NOMO-1 treated with dmso at 0.1 percent for 144 hours (cell line): ENCODE data around the gene IZUMO1.

Source experiments
- DNase-seq: peaks from one replicate; lab custom pipeline; 2025; ENCODE audit not compliant: unreplicated experiment; lab: John Stamatoyannopoulos, UW

IZUMO1 gene

DNA sequence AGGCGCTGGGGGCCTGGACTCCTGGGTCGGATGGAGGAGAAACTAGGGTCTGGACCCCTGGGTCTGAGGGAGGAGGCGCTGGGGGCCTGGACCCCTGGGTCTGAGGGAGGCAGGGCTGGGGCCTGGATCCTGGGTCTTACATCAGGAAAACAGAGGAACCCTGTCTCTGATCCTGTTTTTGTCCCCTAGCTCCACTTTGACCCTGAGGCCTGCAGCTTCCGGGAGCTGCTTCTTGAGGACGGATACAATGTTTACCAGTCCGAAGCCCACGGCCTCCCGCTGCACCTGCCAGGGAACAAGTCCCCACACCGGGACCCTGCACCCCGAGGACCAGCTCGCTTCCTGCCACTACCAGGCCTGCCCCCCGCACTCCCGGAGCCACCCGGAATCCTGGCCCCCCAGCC lies 11.0 kb upstream of the IZUMO1 start:
- DNase-seq = no peak

DNA sequence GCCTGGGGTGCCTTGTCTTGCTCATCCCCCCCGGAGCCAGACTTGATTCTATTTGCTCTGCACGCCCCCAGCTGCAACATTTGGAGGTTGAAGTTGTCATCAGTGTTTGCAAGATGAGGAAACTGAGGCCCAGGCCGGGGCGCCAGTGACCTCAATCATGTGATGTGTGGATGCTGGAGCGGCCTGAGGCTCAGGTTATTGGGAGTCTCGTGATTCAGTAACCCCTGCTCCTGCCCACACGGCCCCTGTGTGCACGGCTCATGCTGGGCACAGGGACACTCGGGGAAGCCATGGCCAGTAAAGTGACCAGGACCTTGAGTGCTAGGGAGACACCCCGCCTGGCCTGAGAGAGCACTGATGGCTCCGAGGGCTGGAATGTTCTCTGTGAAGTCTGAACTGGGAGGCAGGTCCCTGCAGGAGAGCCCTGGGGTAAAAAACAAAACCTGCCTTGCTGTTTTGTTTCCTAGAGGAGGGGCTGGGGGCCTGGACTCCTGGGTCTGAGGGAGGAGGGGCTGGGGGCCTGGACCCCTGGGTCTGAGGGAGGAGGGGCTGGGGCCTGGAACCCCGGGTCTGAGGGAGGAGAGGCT lies 10.5 kb upstream of the IZUMO1 start:
- no peak for DNase-seq

DNA sequence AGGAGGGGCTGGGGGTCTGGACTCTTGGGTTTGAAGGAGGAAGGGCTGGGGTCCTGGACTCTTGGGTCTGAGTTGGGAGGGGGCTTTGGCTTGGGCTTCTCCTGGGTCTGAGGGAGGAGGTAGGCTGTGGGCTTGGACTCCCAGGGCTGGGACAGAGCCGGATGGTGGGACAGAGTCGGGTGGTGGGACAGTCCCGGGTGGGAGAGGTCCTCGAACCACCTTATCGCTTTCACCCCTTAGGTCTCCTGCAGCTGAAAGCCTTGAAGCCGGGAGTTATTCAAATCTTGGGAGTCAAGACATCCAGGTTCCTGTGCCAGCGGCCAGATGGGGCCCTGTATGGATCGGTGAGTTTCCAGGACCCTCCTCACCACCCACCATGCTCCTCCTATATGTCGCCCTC lies 10.0 kb upstream of the IZUMO1 start:
- DNase-seq = no peak

DNA sequence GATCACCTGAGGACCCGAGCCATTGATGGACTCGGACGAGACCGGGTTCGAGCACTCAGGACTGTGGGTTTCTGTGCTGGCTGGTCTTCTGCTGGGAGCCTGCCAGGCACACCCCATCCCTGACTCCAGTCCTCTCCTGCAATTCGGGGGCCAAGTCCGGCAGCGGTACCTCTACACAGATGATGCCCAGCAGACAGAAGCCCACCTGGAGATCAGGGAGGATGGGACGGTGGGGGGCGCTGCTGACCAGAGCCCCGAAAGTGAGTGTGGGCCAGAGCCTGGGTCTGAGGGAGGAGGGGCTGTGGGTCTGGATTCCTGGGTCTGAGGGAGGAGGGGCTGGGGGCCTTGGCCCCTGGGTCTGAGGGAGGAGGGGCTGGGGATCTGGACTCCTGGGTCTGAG lies 9.5 kb upstream of the IZUMO1 start:
- DNase-seq = no peak

DNA sequence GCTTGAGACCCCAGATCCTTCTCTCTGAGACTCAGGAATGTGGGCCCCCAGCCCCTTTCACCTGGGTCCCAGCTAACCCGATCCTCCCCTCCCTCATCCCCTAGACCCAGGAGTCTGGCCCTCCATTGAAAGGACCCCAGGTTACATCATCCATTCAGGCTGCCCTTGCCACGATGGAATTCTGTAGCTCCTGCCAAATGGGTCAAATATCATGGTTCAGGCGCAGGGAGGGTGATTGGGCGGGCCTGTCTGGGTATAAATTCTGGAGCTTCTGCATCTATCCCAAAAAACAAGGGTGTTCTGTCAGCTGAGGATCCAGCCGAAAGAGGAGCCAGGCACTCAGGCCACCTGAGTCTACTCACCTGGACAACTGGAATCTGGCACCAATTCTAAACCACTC lies 9.1 kb upstream of the IZUMO1 start:
- no peak for DNase-seq

DNA sequence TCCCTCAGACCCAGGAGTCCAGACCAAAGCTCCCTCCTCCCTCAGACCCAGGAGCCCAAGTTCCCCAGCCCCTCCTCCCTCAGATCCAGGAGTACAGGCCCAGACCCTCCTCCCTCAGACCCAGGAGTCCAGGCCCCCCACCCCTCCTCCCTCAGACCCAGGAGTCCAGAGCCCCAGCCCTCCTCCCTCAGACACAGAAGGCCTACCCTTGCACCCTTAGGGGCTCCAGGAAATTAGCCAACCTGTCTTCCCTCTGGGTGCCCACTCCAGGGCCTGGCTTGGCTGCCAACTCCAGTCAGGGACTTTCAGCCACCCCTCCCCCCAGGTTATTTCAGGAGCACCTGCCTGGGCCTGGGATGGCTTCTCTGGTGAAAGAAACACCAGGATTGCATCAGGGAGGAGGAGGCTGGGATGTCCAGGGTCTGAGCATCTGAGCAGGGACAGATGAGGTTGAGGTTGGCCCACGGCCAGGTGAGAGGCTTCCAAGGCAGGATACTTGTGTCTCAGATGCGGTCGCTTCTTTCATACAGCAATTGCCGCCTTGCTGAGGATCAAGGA lies 8.5 kb upstream of the IZUMO1 start, which contains the start of gene FGF21:
TSS of gene FGF21 (plus strand) at position 441 of the 558 bp plus-strand sequence. CDS start 713 bp downstream, outside the sequence.
- no peak for DNase-seq

DNA sequence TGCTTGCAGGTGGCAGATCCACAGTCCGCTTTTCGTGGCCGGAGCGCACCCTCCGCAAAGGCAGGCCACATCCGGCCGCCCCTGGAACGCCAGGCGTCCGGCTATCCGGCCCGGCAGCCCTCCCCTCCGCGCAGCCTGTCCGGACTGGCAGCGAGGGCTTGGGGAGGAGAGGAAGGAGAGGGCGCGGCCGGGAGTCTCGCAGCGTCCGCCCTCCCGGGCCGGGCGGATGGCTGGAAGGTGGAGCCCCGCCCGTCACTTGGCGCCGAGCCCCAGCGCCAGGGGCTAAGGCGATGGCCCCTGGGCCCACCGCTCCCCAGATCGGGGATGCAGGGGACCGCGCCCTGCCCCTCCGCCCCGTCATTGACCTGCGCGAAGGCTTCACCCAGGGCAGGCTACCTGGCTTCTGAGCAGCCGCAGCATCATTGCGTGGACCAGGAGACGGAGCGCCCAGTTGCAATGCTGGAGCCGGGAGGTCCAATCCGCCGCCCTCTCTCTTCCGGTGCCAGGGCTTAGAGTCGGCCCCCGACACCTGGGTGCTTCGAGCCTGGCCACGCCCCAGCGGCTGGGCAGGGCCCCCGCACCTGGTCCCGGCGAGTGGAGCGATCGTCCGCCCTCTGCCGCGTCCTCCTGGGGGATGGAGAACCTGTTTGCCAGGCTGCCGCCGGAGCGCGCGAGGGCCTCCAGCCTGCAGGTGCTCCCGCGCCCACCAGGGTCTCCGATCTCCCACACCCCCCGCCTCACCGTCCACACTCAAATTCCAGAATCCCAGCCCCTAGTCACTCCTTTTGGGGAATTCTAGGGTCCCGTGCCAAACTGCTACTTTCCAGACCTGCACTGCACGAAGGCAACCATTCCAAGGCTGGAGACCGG lies 6.0 kb upstream of the IZUMO1 start, which contains the start of gene FUT1:
TSS of gene FUT1 (minus strand) at position 146 of the 870 bp plus-strand sequence. CDS start 1,360 bp downstream, outside the sequence.
- no peak for DNase-seq

GRCh38 chr19:48751845-48752495 lies 5.3 kb upstream of the IZUMO1 start:
- no peak for DNase-seq

DNA sequence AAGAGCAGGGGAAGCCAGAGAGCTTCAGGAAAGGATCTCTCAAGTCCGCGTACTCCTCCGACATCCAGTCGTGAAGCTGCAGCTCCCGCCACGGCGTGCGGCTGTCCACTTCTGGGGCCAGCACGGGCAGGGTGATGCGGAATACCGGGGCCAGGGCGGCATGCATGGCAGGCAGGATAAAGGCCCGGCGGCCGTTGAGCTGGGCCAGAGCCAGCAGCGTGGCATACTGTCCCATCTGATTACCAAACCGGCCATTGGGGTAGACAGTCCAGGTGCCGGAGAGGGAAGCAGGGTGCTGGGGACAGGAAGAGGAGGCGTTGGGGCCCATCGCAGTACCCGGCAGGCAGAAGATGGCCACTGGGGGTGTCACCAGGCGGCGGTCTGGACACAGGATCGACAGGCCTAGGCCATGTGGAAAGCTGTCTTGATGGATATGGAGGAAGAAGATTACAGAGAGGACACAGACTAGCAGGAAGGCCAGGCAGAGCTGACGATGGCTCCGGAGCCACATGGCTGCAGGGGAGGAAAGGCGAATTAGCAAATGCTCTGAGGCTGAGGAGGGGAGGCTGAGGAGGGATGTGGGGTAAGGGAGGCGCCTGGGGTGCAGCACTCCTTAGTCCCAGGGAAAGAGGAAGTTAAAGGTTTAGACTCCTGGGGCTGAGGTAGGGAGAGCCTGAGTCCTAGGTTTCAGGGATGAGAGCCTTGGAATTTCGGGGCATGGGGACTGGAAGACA lies 4.2 kb upstream of the IZUMO1 start:
- no peak for DNase-seq

DNA sequence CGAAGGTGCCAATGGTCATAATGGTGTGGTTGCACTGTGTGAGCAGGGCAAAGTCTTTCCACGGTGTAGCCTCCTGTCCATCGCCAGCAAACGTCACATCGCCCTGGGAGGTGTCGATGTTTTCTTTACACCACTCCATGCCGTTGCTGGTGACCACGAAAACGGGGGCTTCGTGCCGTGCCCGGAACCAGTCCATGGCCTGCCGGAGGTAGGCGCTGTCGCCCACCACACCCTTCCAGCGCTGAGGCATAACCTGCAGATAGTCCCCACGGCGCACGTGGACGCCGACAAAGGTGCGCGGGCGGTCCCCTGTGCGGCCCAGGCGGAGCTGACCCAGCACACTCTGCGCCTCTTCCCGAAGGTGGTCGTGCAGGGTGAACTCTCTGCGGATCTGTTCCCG lies 3.6 kb upstream of the IZUMO1 start:
- no peak for DNase-seq

DNA sequence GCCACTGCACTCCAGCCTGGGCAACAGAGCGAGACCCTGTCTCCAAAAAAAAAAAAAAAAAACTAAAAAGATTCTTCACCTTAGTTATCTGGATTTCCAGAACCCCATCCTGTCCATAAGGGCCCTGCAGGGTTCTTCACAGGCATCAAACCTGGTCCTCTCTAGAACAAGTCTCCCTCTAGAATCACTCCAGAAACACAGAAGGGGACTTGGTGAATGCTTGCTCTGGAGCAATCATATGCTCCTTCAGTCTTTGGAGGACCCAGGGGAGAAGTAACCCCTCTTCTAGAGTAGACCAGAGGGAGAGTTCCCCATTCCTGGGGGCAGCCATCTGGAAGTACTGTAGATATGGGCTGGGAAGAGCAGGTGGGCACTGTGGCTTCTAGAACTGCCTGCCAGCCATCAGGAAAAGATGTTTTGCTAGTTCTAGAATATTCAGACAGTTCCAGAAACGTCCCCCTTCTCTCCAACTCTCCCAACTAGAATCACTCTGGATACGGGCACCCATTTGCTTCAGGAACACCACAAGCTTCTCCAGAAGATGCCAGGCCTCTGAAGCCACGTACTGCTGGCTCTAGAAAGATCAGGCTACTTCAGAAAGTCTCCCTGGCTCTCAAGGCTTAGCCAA lies 3.0 kb upstream of the IZUMO1 start:
- no peak for DNase-seq

- DNase-seq = no peak
Observed at GRCh38 chr19:48746110-48746509, 599 bp downstream of the IZUMO1 start.

DNA sequence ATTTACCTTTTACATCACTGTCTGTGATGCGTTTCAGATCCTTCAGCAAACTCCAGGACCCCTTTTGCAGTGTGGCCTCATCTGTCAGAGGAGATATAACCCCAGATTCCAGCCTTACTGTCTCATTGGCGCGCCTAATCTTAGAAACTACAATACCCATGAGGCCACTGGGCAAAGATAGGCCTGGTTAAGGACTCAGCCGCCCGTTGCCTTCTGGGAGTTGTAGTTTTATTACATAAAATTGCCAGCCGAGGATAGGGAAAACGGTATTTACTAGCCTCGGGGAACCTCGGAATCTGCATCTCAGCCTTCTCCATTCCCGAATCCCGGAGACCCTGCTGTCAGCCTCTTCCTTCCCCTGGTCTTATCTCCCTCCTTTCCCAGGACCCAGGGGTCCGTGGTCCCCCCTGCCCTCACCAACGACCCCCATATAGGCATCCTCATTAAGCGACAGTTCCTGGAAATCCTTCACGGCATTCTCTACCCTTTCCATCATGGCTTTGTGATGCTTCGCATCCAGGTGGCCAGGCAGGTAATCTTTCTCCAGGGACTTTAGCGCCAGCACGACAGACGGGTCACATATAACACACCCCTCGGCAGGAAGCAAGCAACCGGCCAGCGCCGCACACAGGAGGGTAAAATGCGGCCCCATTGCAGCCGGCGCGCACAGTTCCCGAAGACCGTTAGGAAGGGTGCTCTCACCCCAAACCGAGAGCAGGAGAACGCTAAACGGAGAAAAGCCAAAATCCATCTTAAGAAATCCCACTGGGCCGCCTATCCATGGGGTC lies 1.3 kb downstream of the IZUMO1 start:
- DNase-seq = peak; percentile 44

DNA sequence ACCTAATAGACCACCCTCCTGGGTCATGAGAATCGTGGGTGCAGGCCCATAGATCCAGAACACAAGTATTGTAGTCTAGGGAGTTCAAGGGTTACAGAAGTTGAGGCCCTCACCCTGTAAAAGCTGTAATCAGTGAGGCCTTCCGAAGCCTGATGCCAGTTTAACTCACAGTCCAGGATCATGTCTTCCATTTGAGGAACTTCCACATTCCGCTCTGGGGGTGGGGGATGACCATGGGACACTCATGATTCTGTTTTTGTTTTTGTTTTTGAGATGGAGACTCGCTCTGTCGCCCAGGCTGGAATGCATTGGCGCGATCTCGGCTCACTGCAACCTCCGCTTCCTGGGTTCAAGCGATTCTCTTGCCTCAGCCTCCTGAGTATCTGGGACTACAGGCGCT lies 4.6 kb downstream of the IZUMO1 start:
- no peak for DNase-seq

GRCh38 chr19:48741129-48741999 lies 5.3 kb downstream of the IZUMO1 start:
- no peak for DNase-seq

DNA sequence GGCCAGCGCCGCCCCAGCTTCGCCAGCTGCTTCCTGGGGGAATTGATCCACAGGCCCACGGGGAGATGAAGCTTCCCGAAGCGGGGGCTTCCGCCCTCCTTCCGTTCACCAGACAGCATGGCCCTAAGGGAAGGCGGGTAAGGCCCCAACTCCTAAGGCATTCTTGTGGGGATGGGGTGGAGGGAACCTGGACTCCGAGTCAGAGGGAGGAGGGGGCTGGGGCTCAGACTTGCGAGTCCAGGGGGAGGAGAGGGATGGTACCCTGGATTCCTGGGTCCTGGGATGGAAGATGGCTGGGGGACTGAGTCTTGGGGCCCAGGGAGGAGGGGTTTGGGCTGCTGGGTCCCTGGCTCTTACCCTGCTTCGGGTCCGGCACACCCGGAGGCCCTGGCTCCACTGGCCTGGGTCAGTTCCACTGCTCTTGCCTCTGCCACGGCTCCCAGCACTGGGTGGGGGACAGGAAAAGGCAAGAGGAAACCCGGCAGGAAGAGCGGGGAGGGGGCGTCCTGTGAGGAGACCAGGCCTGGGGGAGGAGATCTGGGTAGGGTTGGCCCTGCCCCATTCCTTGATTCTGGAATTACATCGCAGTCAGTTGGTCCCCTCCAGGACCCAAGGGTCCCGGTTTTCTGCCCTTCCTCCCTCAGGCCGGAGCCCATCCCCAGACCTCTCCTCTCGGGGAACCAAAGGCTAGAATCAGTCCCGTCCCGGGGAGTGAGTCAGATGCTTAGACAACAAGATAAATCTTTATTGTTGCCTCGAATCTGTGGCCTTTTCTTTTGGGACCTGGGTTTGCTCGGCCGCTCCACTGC lies 6.3 kb downstream of the IZUMO1 start, which contains the start of gene RASIP1:
TSS of gene RASIP1 (minus strand) at position 447 of the 809 bp plus-strand sequence. CDS start at position 119, 328 bp downstream.
- no peak for DNase-seq

DNA sequence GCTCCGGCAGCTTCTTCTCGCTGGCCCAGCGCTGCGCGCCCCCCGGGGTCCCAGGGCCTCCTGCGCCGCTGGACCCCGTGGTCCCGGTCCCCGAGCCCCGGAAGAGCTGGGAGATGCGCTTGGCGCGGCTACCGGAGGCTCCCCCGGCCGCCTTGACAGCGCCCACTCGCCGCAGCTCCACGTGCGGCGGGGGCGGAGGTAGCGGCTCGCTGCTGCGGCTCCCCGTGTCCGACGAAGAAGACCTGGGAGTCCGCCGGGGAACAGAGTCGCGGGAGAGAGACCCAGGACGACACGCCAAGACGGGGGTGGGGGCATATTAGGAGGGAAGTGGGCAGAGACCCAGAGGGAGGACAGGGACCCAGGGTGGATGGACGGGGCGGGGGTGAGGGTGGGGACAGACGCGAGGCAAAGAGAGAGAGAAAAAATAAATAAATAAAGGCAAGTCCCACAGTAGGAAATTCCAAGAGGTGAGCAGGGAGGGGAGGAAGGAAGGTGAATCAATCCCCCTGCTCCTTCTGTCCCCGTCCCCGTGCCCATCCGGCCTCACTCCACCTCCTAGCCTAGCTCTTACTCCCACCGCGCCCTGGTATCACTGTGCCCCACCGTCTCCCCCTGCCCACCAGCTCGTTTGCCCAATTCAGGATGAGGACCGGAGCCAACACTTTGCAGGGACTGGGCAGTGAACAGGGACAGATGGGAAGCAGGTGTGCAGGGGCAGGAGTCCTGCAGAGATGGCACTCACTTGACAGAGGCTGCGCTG lies 7.1 kb downstream of the IZUMO1 start:
- DNase-seq = no peak
